CD14-positive monocyte (primary cell): ENCODE measurements around the gene AQP11. TPM values are rescaled to one million over a fixed set of nuclear protein-coding genes. Genes with fewer than 3 reads are reported as not detected.
"Not testable (repeated sequence)": the region's sequence is repeated elsewhere in the genome, so short reads cannot be mapped to it uniquely, and the experiment has no call there.

Source experiments
- DNase-seq, 3 donors: peaks; one replicate each; pipeline ENCODE4 v3.0.0-alpha.2; 2011 to 2022
- H2AFZ ChIP-seq: 2 replicates; pipeline ENCODE4 v1.6.0; 2012; ENCODE audit warnings: mild to moderate bottlenecking, low read depth, low read length, inconsistent platforms; ENCODE audit not compliant: insufficient read depth, poor library complexity, severe bottlenecking
- H3K27ac ChIP-seq, 2 donors: 1 replicate in 1 of 2; 2 replicates in 1 of 2; pipeline ENCODE4 v1.5.1; 2012 to 2013; ENCODE audit warnings: low read length in 2 of 2, control low read depth in 1 of 2, inconsistent platforms in 1 of 2, low read depth in 1 of 2, mild to moderate bottlenecking in 1 of 2
- H3K27me3 ChIP-seq, 2 donors: one replicate each; pipeline versions ENCODE4 v1.6.0 to v1.6.1; 2011 to 2013; ENCODE audit warnings: low read length in 2 of 2; ENCODE audit not compliant: control insufficient read depth in 2 of 2, insufficient read depth in 2 of 2
- H3K36me3 ChIP-seq, 2 donors: replicated peaks in 1 of 2; 1 replicate in 1 of 2; 2 replicates in 1 of 2; pipeline versions ENCODE4 v1.5.1 to v1.6.1; 2012 to 2013; ENCODE audit warnings: low read length in 2 of 2, control low read depth in 1 of 2, inconsistent platforms in 1 of 2, mild to moderate bottlenecking in 1 of 2; ENCODE audit not compliant: insufficient read depth in 2 of 2, control insufficient read depth in 1 of 2
- H3K4me1 ChIP-seq, 2 donors: 1 replicate in 1 of 2; 2 replicates in 1 of 2; pipeline versions ENCODE4 v1.5.1 to v1.6.1; 2012 to 2013; ENCODE audit warnings: low read length in 2 of 2, control low read depth in 1 of 2, inconsistent platforms in 1 of 2, mild to moderate bottlenecking in 1 of 2, moderate library complexity in 1 of 2; ENCODE audit not compliant: insufficient read depth in 2 of 2, control insufficient read depth in 1 of 2
- H3K4me2 ChIP-seq: replicated peaks from 2 replicates; pipeline ENCODE3; 2012; ENCODE audit warnings: low read length, moderate library complexity, mild to moderate bottlenecking; ENCODE audit not compliant: poor library complexity, severe bottlenecking; ENCODE audit errors: extremely low read depth
- H3K4me3 ChIP-seq, 3 experiments: fragments of 200-600 bp in 1 of 3; sonication (generic) in 1 of 3; replicated peaks in 1 of 3; 1 replicate in 2 of 3; 2 replicates in 1 of 3; pipeline ENCODE4 v1.5.1; 2011 to 2013; ENCODE audit warnings: low read length in 3 of 3, mild to moderate bottlenecking in 3 of 3, control low read depth in 2 of 3, low read depth in 2 of 3, inconsistent platforms in 1 of 3, moderate library complexity in 1 of 3
- H3K79me2 ChIP-seq: 2 replicates; pipeline ENCODE4 v1.6.0; 2012; ENCODE audit warnings: mild to moderate bottlenecking, control low read depth, inconsistent platforms, low read length, moderate library complexity; ENCODE audit not compliant: insufficient read depth
- H3K9ac ChIP-seq: 2 replicates; pipeline ENCODE4 v1.6.0; 2017; ENCODE audit warnings: low read length, mild to moderate bottlenecking; ENCODE audit not compliant: insufficient read depth, poor library complexity, severe bottlenecking
- H3K9me3 ChIP-seq, 2 donors: replicated peaks in 1 of 2; 1 replicate in 1 of 2; 2 replicates in 1 of 2; pipeline versions ENCODE4 v1.5.1 to v1.6.1; 2012 to 2013; ENCODE audit warnings: low read length in 2 of 2, control low read depth in 1 of 2; ENCODE audit not compliant: control insufficient read depth in 1 of 2, insufficient read depth in 1 of 2
- H4K20me1 ChIP-seq: 2 replicates; pipeline ENCODE4 v1.6.0; 2012; ENCODE audit warnings: mild to moderate bottlenecking, low read length, control low read depth, moderate library complexity; ENCODE audit not compliant: insufficient read depth
- H3K27ac Mint-ChIP-seq, 7 donors: one replicate each; pipeline ENCODE4 v1.8.0; 2020; ENCODE audit warnings: mild to moderate bottlenecking in 7 of 7, mixed read lengths in 7 of 7, moderate library complexity in 6 of 7, inconsistent platforms in 2 of 7
- H3K27me3 Mint-ChIP-seq, 3 donors: one replicate each; pipeline ENCODE4 v1.8.0; 2021 to 2022; ENCODE audit warnings: low read depth in 3 of 3, mild to moderate bottlenecking in 3 of 3, mixed read lengths in 3 of 3, moderate library complexity in 3 of 3, inconsistent platforms in 1 of 3
- H3K36me3 Mint-ChIP-seq, 2 donors: one replicate each; pipeline ENCODE4 v1.8.0; 2020; ENCODE audit warnings: mixed read lengths in 2 of 2, inconsistent platforms in 1 of 2, mild to moderate bottlenecking in 1 of 2
- H3K4me1 Mint-ChIP-seq: one replicate; pipeline ENCODE4 v1.8.0; 2020; ENCODE audit warnings: mild to moderate bottlenecking, mixed read lengths
- H3K4me3 Mint-ChIP-seq, 2 donors: one replicate each; pipeline ENCODE4 v1.8.0; 2020; ENCODE audit warnings: mild to moderate bottlenecking in 2 of 2, mixed read lengths in 2 of 2, moderate library complexity in 1 of 2
- H3K9me3 Mint-ChIP-seq, 7 donors: one replicate each; pipeline ENCODE4 v1.8.0; 2020 to 2022; ENCODE audit warnings: mixed read lengths in 7 of 7, mild to moderate bottlenecking in 6 of 7, moderate library complexity in 6 of 7, inconsistent platforms in 2 of 7
- WGBS: methylation state at CpG from one replicate; pipeline ENCODE4 v1.1.5; 2013; ENCODE audit warnings: missing lambda C conversion rate; ENCODE audit not compliant: insufficient coverage; 5-methylcytosine and 5-hydroxymethylcytosine counted together
- intact Hi-C, 2 donors: fragments of 100-400 bp; cut with micrococcal nuclease; formaldehyde crosslinking; loops; one replicate each; pipeline versions ENCODE4 v1.15.0 to v1.15.1; 2023
- polyA plus RNA-seq, 3 donors: library from polyadenylated mRNA; depleted of rRNA in 1 of 3; unstranded in 2 of 3; stranded (reverse) in 1 of 3; fragments of 300-500 nt in 2 of 3; fragments of >200 nt in 1 of 3; fragmentation: Illumina TruSeq in 2 of 3; gene quantifications; 1 replicate in 2 of 3; 2 replicates in 1 of 3; pipeline ENCODE4 v1.2.3, GENCODE V29; 2012 to 2021
- TF ChIP-seq, protein P1 (sequence below): fragments of 200-600 bp; IDR thresholded peaks from one replicate; pipeline ENCODE4 v1.8.0; 2022; ENCODE audit warnings: antibody characterized with exemption, mild to moderate bottlenecking

Gene AQP11
- polyA plus RNA-seq, 3 donors, result 0.16 to 0.18 TPM; not detected in 1

DNA sequence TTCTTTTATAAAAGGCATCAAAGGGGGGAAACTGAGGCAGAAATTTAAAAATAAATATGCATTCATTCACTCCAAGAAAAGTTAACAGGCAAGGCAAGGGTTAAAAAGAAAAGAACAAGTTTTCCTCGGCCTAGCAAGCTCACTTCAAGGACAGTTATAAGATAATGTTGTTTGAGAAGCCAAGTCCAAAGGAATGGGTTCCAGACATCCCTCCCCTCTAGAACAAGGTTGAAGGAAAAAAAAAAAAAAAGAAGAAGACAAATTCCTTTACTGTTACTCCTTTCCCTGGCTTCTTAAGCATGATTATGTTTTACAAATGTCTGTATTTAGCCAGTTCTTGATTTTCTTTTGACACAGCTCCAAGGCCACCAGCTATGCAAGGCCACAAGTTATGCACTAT lies 14.3 kb upstream of the AQP11 start:
- H3K4me2 ChIP-seq, H3K4me1 Mint-ChIP-seq, H2AFZ ChIP-seq, DNase-seq, H3K9me3 ChIP-seq, H3K4me3 ChIP-seq, H3K36me3 ChIP-seq, H3K36me3 Mint-ChIP-seq, H3K27ac Mint-ChIP-seq, H3K27ac ChIP-seq, H3K9ac ChIP-seq, H3K27me3 Mint-ChIP-seq, H4K20me1 ChIP-seq, H3K4me1 ChIP-seq, intact Hi-C loops, H3K79me2 ChIP-seq, H3K4me3 Mint-ChIP-seq, H3K27me3 ChIP-seq: not testable (repeated sequence)
- H3K9me3 Mint-ChIP-seq, result peaks cover 3 to 19% (median 7%) of the 10 kb centered on the region in 7 donors
- no CpG with 5 or more reads among the region's 1 CpG for WGBS

DNA sequence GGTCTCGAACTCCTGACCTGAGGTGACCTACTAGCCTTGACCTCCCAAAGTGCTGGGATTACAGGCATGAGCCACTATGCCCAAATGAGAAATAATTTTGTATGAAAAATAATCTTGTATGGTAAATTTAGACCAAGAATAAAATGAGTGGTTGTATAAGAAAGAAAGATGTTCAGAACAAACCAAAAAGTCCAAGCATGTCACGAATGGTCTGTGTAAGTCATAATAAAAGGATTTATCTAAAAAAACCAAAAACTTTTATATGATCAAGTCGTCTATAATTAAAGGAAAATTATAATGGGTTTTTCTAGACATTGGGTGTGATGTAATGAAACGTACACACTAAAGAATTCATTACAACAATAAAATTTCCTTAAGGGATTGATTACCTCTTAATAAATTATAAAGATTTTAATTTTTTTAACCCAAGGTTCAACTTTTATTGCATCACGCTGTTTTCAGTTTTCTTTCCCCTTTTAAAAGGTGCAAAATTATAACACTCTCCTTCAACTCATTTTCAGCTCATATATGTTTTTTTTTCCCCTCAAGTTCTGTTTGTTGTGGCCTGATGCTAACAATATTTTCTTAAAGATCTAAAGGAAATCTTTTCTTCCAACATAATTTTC lies 8.9 kb upstream of the AQP11 start:
- H3K36me3 Mint-ChIP-seq, result peaks cover 0 to 2% of the 10 kb centered on the region in 2 donors
- H3K27ac Mint-ChIP-seq, result no peak overlapping the region
- Histone ChIP-seq H4K20me1 (no peaks in the 10 kb centered on the region), H3K9me3 (peaks cover 16 to 30% of the 10 kb centered on the region in 2 donors), H3K4me3 (no peak overlapping the region), H3K79me2 (no peaks in the 10 kb centered on the region), H3K4me1 (no peaks in the 10 kb centered on the region), H3K4me2 (no peak overlapping the region), H2AFZ (no peak overlapping the region), H3K27ac (no peak overlapping the region), H3K36me3 (no peaks in the 10 kb centered on the region), H3K27me3 (no peaks in the 10 kb centered on the region), H3K9ac (no peak overlapping the region)
- no peak for DNase-seq
- intact Hi-C loops, result no loop called here
- H3K9me3 Mint-ChIP-seq, result peaks cover 8 to 48% (median 34%) of the 10 kb centered on the region in 7 donors
- WGBS, result 100% methylated on average over 1 of the region's 5 CpGs
- H3K27me3 Mint-ChIP-seq, result peaks cover 1 to 4% (median 3%) of the 10 kb centered on the region in 3 donors
- TF ChIP-seq, protein P1, sequence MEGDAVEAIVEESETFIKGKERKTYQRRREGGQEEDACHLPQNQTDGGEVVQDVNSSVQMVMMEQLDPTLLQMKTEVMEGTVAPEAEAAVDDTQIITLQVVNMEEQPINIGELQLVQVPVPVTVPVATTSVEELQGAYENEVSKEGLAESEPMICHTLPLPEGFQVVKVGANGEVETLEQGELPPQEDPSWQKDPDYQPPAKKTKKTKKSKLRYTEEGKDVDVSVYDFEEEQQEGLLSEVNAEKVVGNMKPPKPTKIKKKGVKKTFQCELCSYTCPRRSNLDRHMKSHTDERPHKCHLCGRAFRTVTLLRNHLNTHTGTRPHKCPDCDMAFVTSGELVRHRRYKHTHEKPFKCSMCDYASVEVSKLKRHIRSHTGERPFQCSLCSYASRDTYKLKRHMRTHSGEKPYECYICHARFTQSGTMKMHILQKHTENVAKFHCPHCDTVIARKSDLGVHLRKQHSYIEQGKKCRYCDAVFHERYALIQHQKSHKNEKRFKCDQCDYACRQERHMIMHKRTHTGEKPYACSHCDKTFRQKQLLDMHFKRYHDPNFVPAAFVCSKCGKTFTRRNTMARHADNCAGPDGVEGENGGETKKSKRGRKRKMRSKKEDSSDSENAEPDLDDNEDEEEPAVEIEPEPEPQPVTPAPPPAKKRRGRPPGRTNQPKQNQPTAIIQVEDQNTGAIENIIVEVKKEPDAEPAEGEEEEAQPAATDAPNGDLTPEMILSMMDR, result no peak
- H3K4me3 Mint-ChIP-seq, result no peak overlapping the region
- H3K4me1 Mint-ChIP-seq, result no peaks in the 10 kb centered on the region
